Eye (tissue), 1 donor: ENCODE measurements around the gene MON2.
"Not testable (repeated sequence)": the region's sequence is repeated elsewhere in the genome, so short reads cannot be mapped to it uniquely, and the experiment has no call there.

Experiments used
- DNase-seq: peaks from one replicate; pipeline ENCODE4 v3.0.0-alpha.2; 2015

The MON2 gene

GRCh38 chr12:62559366-62559765, 92.7 kb downstream of the MON2 start:
- not testable (repeated sequence) for DNase-seq

- DNase-seq = no peak
These were observed 96.2 kb downstream of the MON2 start for GRCh38 chr12:62562846-62563245.

- no peak for DNase-seq
These were observed 108.4 kb downstream of the MON2 start for GRCh38 chr12:62575036-62575435.

- no peak for DNase-seq
These were observed 109.9 kb downstream of the MON2 start for GRCh38 chr12:62576503-62576902.

- DNase-seq = no peak
These were observed 112.1 kb downstream of the MON2 start for GRCh38 chr12:62578726-62579125.

- peak; percentile 74 for DNase-seq
These were observed 114.8 kb downstream of the MON2 start for GRCh38 chr12:62581288-62582064.

GRCh38 chr12:62582065-62582366, 115.4 kb downstream of the MON2 start:
- no peak for DNase-seq

- DNase-seq = no peak
These were observed 118.0 kb downstream of the MON2 start for GRCh38 chr12:62584619-62585018.

- no peak for DNase-seq
These were observed 120.2 kb downstream of the MON2 start for GRCh38 chr12:62586850-62587249.

- DNase-seq = no peak
These were observed 122.3 kb downstream of the MON2 start for GRCh38 chr12:62588916-62589315.

- DNase-seq = no peak
These were observed 130.6 kb downstream of the MON2 start for GRCh38 chr12:62597253-62597652.

GRCh38 chr12:62598846-62599245, 132.2 kb downstream of the MON2 start:
- no peak for DNase-seq

- no peak for DNase-seq
These were observed 133.3 kb downstream of the MON2 start for GRCh38 chr12:62599854-62600437.

- no peak for DNase-seq
These were observed 135.1 kb downstream of the MON2 start for GRCh38 chr12:62601765-62602164.

- DNase-seq = peak; percentile 98
These were observed 135.8 kb downstream of the MON2 start for GRCh38 chr12:62602255-62603060.

- peak; percentile 95 for DNase-seq
These were observed 136.6 kb downstream of the MON2 start for GRCh38 chr12:62603061-62603810.

GRCh38 chr12:62603811-62604098, 137.1 kb downstream of the MON2 start:
- peak; percentile 89 for DNase-seq

GRCh38 chr12:62604373-62604772, 137.7 kb downstream of the MON2 start:
- DNase-seq = no peak

GRCh38 chr12:62604871-62605270, 138.2 kb downstream of the MON2 start:
- peak; percentile 62 for DNase-seq

GRCh38 chr12:62605981-62606380, 139.4 kb downstream of the MON2 start:
- DNase-seq = peak; percentile 63

GRCh38 chr12:62606654-62607053, 140.0 kb downstream of the MON2 start:
- DNase-seq = peak; percentile 27

- DNase-seq = no peak
These were observed 146.5 kb downstream of the MON2 start for GRCh38 chr12:62613081-62613480.

GRCh38 chr12:62618319-62618718, 151.7 kb downstream of the MON2 start:
- DNase-seq = no peak
